HCT116 (cell line): ENCODE data around the gene TNIP1. TPM values are rescaled to one million over a fixed set of nuclear protein-coding genes. Genes with fewer than 3 reads are reported as not detected.
A peak's percentile ranks its signal among the peaks of the same experiment; 100 is the strongest.

Experiments used
- ATAC-seq: fragments of 200-7000 bp; cut with Tn5 transposase; 2 replicates; pipeline ENCODE4 v1.9.1; 2020; ENCODE audit warnings: mild to moderate bottlenecking, moderate library complexity
- BruUV-seq: library from RNA; stranded (reverse); fragments of 400-500 nt; replicated peaks from 2 replicates; lab custom pipeline; 2021; lab: Mats Ljungman, UMichigan
- CTCF ChIA-PET: fragments of 300-600 bp; sonication (Branson Sonifier 250); formaldehyde crosslinking; loops from one replicate; lab custom pipeline; 2021; ENCODE audit warnings: antibody characterized with exemption; lab: Charles Lee
- POLR2A ChIA-PET: fragments of 300-600, 350-600 bp; sonication (Branson Sonifier 250); formaldehyde crosslinking; loops from one replicate; lab custom pipeline; 2021; ENCODE audit warnings: antibody characterized with exemption; lab: Charles Lee
- RAD21 ChIA-PET, 2 experiments: fragments of 300-600 bp; sonication (Branson Sonifier 250); formaldehyde crosslinking; loops; one replicate each; lab custom pipeline; 2023; ENCODE audit warnings: low total read pairs in 2 of 2; ENCODE audit not compliant: uncharacterized antibody in 2 of 2, unreplicated experiment in 2 of 2, low non-redundant PET in 1 of 2; lab: Charles Lee
- DNase-seq: peaks from one replicate; pipeline ENCODE4 v3.0.0-alpha.2; 2010; ENCODE audit warnings: low read depth, low spot score
- H2AFZ ChIP-seq: fragments of 200-600 bp; shearing (Covaris generic), sonication (generic); 2 replicates; pipeline ENCODE4 v1.6.1; 2017; ENCODE audit warnings: low read depth, mixed run types, mixed read lengths, antibody characterized with exemption, low read length; ENCODE audit not compliant: poor library complexity, severe bottlenecking
- H3K27ac ChIP-seq: 2 replicates; pipeline ENCODE4 v1.5.1; 2012; ENCODE audit warnings: low read depth, low read length
- H3K27me3 ChIP-seq: fragments of 200-600 bp; sonication (generic); 2 replicates; pipeline ENCODE4 v1.6.1; 2016; ENCODE audit warnings: mixed run types, low read length, mixed read lengths; ENCODE audit not compliant: insufficient read depth
- H3K36me3 ChIP-seq, 2 experiments: fragments of 200-500 bp in 1 of 2; fragments of 200-600 bp in 1 of 2; sonication (Bioruptor generic) in 1 of 2; sonication (generic) in 1 of 2; 2 replicates each; pipeline versions ENCODE4 v1.5.1 to v1.6.1; 2014 to 2016; ENCODE audit warnings: low read length in 2 of 2, inconsistent platforms in 1 of 2, mixed read lengths in 1 of 2, mixed run types in 1 of 2; ENCODE audit not compliant: insufficient read depth in 2 of 2, control insufficient read depth in 1 of 2
- H3K4me1 ChIP-seq, 2 experiments: fragments of 200-600 bp in 1 of 2; sonication (generic) in 1 of 2; 2 replicates each; pipeline versions ENCODE4 v1.5.1 to v1.6.1; 2012 to 2017; ENCODE audit warnings: low read length in 2 of 2, inconsistent platforms in 1 of 2, mild to moderate bottlenecking in 1 of 2, mixed read lengths in 1 of 2, mixed run types in 1 of 2, moderate library complexity in 1 of 2; ENCODE audit not compliant: insufficient read depth in 2 of 2, control insufficient read depth in 1 of 2
- H3K4me2 ChIP-seq: fragments of 200-600 bp; sonication (generic); 2 replicates; pipeline ENCODE4 v1.6.1; 2017; ENCODE audit warnings: mixed run types, low read length, mixed read lengths
- H3K4me3 ChIP-seq, 2 experiments: fragments of 200-600 bp in 1 of 2; sonication (generic) in 1 of 2; replicated peaks in 1 of 2; 2 replicates each; pipeline ENCODE4 v1.5.1; 2011 to 2016; ENCODE audit warnings: low read length in 2 of 2, control low read depth in 1 of 2, low read depth in 1 of 2, mild to moderate bottlenecking in 1 of 2, mixed read lengths in 1 of 2, mixed run types in 1 of 2
- H3K79me2 ChIP-seq: fragments of 200-600 bp; sonication (generic); 2 replicates; pipeline ENCODE4 v1.6.1; 2017; ENCODE audit warnings: mild to moderate bottlenecking, mixed run types, low read length, moderate library complexity, mixed read lengths; ENCODE audit not compliant: insufficient read depth
- H3K9ac ChIP-seq: fragments of 200-600 bp; sonication (generic); 2 replicates; pipeline ENCODE4 v1.6.1; 2016; ENCODE audit warnings: low read length, mixed read lengths
- H3K9me2 ChIP-seq: fragments of 200-600 bp; sonication (generic), shearing (Covaris generic); 2 replicates; pipeline ENCODE4 v1.6.1; 2017; ENCODE audit warnings: mixed run types, mild to moderate bottlenecking, moderate library complexity; ENCODE audit not compliant: insufficient read depth
- H3K9me3 ChIP-seq, 2 experiments: fragments of 200-500 bp in 1 of 2; fragments of 200-600 bp in 1 of 2; sonication (Bioruptor generic) in 1 of 2; sonication (generic) in 1 of 2; 2 replicates each; pipeline ENCODE4 v1.6.1; 2014 to 2017; ENCODE audit warnings: low read length in 2 of 2, mixed read lengths in 2 of 2, inconsistent platforms in 1 of 2, low read depth in 1 of 2, mild to moderate bottlenecking in 1 of 2, mixed run types in 1 of 2, moderate library complexity in 1 of 2; ENCODE audit not compliant: control insufficient read depth in 1 of 2, insufficient read depth in 1 of 2
- H4K20me1 ChIP-seq: fragments of 200-600 bp; sonication (generic), shearing (Covaris generic); 2 replicates; pipeline ENCODE4 v1.6.1; 2017; ENCODE audit warnings: mixed run types, mild to moderate bottlenecking, moderate library complexity; ENCODE audit not compliant: insufficient read depth
- CBX3 ChIP-seq: IDR thresholded peaks from 2 replicates; pipeline ENCODE4 v1.6.1; 2012; ENCODE audit warnings: low read depth
- EGR1 ChIP-seq: IDR thresholded peaks from 2 replicates; pipeline ENCODE4 v1.6.1; 2012; ENCODE audit warnings: low read depth
- ELF1 ChIP-seq: IDR thresholded peaks from 2 replicates; pipeline ENCODE4 v1.6.1; 2012; ENCODE audit warnings: low read depth, borderline replicate concordance
- EZH2 ChIP-seq: fragments of 200-600 bp; sonication (generic); IDR thresholded peaks from 2 replicates; pipeline ENCODE4 v1.6.1; 2017; ENCODE audit warnings: antibody characterized with exemption, mixed run types
- EZH2phosphoT487 ChIP-seq: fragments of 200-600 bp; IDR thresholded peaks from 2 replicates; pipeline ENCODE4 v1.6.1; 2018; ENCODE audit warnings: antibody characterized with exemption, borderline replicate concordance
- FOSL1 ChIP-seq: IDR thresholded peaks from 2 replicates; pipeline ENCODE4 v1.6.1; 2012; ENCODE audit warnings: low read depth
- JUND ChIP-seq: IDR thresholded peaks from 2 replicates; pipeline ENCODE4 v1.6.1; 2012
- POLR2AphosphoS5 ChIP-seq: IDR thresholded peaks from 2 replicates; pipeline ENCODE4 v1.6.1; 2011; ENCODE audit warnings: mild to moderate bottlenecking, low read depth, low read length, moderate library complexity
- RAD21 ChIP-seq: IDR thresholded peaks from 2 replicates; pipeline ENCODE4 v1.6.1; 2012; ENCODE audit warnings: low read depth, mild to moderate bottlenecking
- REST ChIP-seq: IDR thresholded peaks from 2 replicates; pipeline ENCODE4 v1.6.1; 2012; ENCODE audit warnings: low read depth
- SIN3A ChIP-seq: IDR thresholded peaks from 2 replicates; pipeline ENCODE4 v1.6.1; 2012; ENCODE audit warnings: low read depth
- SP1 ChIP-seq: IDR thresholded peaks from 2 replicates; pipeline ENCODE4 v1.6.1; 2012; ENCODE audit warnings: low read depth
- SRF ChIP-seq: IDR thresholded peaks from 2 replicates; pipeline ENCODE4 v1.6.1; 2012; ENCODE audit warnings: low read depth
- TCF7L2 ChIP-seq: IDR thresholded peaks from 2 replicates; pipeline ENCODE4 v1.7.0; 2011; ENCODE audit warnings: borderline replicate concordance, inconsistent platforms; ENCODE audit not compliant: insufficient read depth, insufficient read length; ENCODE audit errors: extremely low read depth
- YY1 ChIP-seq: IDR thresholded peaks from 2 replicates; pipeline ENCODE4 v1.6.1; 2011; ENCODE audit warnings: low read length, low read depth, moderate library complexity, mild to moderate bottlenecking; ENCODE audit not compliant: insufficient replicate concordance; ENCODE audit errors: extremely low read depth
- ZFX ChIP-seq: fragments of 450-650 bp; IDR thresholded peaks from 2 replicates; pipeline ENCODE4 v1.6.1; 2017
- intact Hi-C: fragments of 100-400 bp; cut with micrococcal nuclease; formaldehyde crosslinking; loops from 2 replicates; pipeline ENCODE4 v1.10.0; 2022
- total RNA-seq: library from RNA; stranded (reverse); gene quantifications from one replicate; pipeline ENCODE4 v1.2.1, GENCODE V29; 2021; ENCODE audit not compliant: unreplicated experiment

Gene TNIP1
- total RNA-seq, 1 experiment from 2014 or later: 46.0 TPM

- peaks cover 13 to 23% of the 10 kb centered on the region in 2 experiments for H3K4me1 ChIP-seq
- H3K9ac ChIP-seq: peak overlapping the region; percentile 31
These were observed 17.5 kb downstream of the TNIP1 start for GRCh38 chr5:151063142-151063989.

GRCh38 chr5:151062405-151063141, 18.3 kb downstream of the TNIP1 start:
- ChIA-PET CTCF (interaction anchor here (1.4 kb wide), 1 partner anchor 14 kb away, joined by 3 read pairs; no protein-coding TSS in a partner anchor), RAD21 (no interaction called here), POLR2A (no interaction called here)
- DNase-seq: no peak
- Histone ChIP-seq H2AFZ (no peak overlapping the region), H3K36me3 (peaks cover 4 to 14% of the 10 kb centered on the region in 2 experiments; a peak in 2 of 4 replicates), H3K9me3 (no peaks in the 10 kb centered on the region), H3K4me3 (peak overlapping the region in 1 of 2 experiments; percentile 32; a peak in 1 of 4 replicates), H4K20me1 (no peaks in the 10 kb centered on the region), H3K4me2 (peak overlapping the region; percentile 67), H3K79me2 (0 out of 2 replicates have a peak, but pooled peaks cover 3% of the 10 kb centered on the region), H3K27me3 (no peaks in the 10 kb centered on the region), H3K9ac (peak overlapping the region; percentile 31), H3K27ac (no peak overlapping the region), H3K4me1 (peaks cover 13 to 23% of the 10 kb centered on the region in 2 experiments), H3K9me2 (no peaks in the 10 kb centered on the region)
- no TSS peak for BruUV-seq
- intact Hi-C loops: no loop called here
- no peak for ATAC-seq
- TF ChIP-seq TCF7L2: no peak
- TF ChIP-seq YY1: no peak
- no peak for TF ChIP-seq SIN3A
- TF ChIP-seq EZH2phosphoT487: no peak
- no peak for TF ChIP-seq REST
- no peak for TF ChIP-seq EZH2
- no peak for TF ChIP-seq RAD21
- no peak for TF ChIP-seq EGR1
- TF ChIP-seq SP1: no peak

More at GRCh38 chr5:151063142-151063989, 17.5 kb downstream of the TNIP1 start:
- DNase-seq: no peak
- Histone ChIP-seq H2AFZ (no peak overlapping the region), H3K4me3 (peak overlapping the region in 1 of 2 experiments; percentile 32; a peak in 1 of 4 replicates), H3K27me3 (no peaks in the 10 kb centered on the region), H3K4me2 (peak overlapping the region; percentile 67), H3K9me2 (no peaks in the 10 kb centered on the region), H3K36me3 (peaks cover 4 to 14% of the 10 kb centered on the region in 2 experiments; a peak in 2 of 4 replicates), H4K20me1 (no peaks in the 10 kb centered on the region), H3K79me2 (0 out of 2 replicates have a peak, but pooled peaks cover 3% of the 10 kb centered on the region), H3K27ac (no peak overlapping the region), H3K9me3 (no peaks in the 10 kb centered on the region)
- intact Hi-C loops: no loop called here
- ChIA-PET POLR2A (no interaction called here), RAD21 (no interaction called here), CTCF (interaction anchor here (1.4 to 1.5 kb wide), 2 partner anchors 12 to 15 kb away, joined by 3 to 5 read pairs; no protein-coding TSS in a partner anchor)
- BruUV-seq: no TSS peak
- TF ChIP-seq RAD21 (no peak), ZFX (no peak), POLR2AphosphoS5 (0 out of 2 replicates have a peak, but pooled peaks have one; percentile 26), JUND (peak; percentile 54; the same call in 1 of the 2 replicates), SP1 (no peak; the same call in 1 of the 2 replicates), EZH2phosphoT487 (no peak), CBX3 (no peak), SRF (no peak), FOSL1 (peak; percentile 68; the same call in 1 of the 2 replicates), ELF1 (no peak)
- peak; percentile 72 for ATAC-seq
